IMR-90 (cell line): ENCODE data around the gene RNF175. TPM values are rescaled to one million over a fixed set of nuclear protein-coding genes. Genes with fewer than 3 reads are reported as not detected.

Source experiments
- ATAC-seq: fragments of 200-7000 bp; cut with Tn5 transposase; 2 replicates; pipeline ENCODE4 v1.9.1; 2020; ENCODE audit warnings: low read depth, mild to moderate bottlenecking, moderate library complexity
- BruUV-seq: library from RNA; stranded (reverse); fragments of 400-500 nt; replicated peaks from 2 replicates; lab custom pipeline; 2021; lab: Mats Ljungman, UMichigan
- CTCF ChIA-PET: fragments of 300-600 bp; formaldehyde crosslinking; extraction: SDS; loops from one replicate; lab custom pipeline; 2021; ENCODE audit warnings: antibody characterized with exemption; lab: Yijun Ruan, JAX
- POLR2A ChIA-PET: fragments of 300-600 bp; sonication (Branson Sonifier 250); formaldehyde crosslinking; loops from one replicate; lab custom pipeline; 2022; ENCODE audit warnings: antibody characterized with exemption; ENCODE audit not compliant: unreplicated experiment; lab: Charles Lee
- DNase-seq: peaks from one replicate; pipeline ENCODE4 v3.0.0; 2013
- H2AFZ ChIP-seq: replicated peaks from 2 replicates; pipeline ENCODE3; 2013; ENCODE audit warnings: low read length, mild to moderate bottlenecking; ENCODE audit not compliant: poor library complexity
- H2AK5ac ChIP-seq: 2 replicates; pipeline ENCODE4 v1.6.1; 2013; ENCODE audit warnings: low read depth, low read length, inconsistent platforms
- H2AK9ac ChIP-seq: replicated peaks from 2 replicates; pipeline ENCODE3; 2013; ENCODE audit warnings: mild to moderate bottlenecking, low read depth, low read length, moderate library complexity; ENCODE audit not compliant: poor library complexity
- H2BK120ac ChIP-seq: 2 replicates; pipeline ENCODE4 v1.6.1; 2013; ENCODE audit warnings: low read depth, low read length, inconsistent platforms
- H2BK15ac ChIP-seq: 3 replicates; pipeline ENCODE4 v1.6.1; 2013; ENCODE audit warnings: low read depth, low read length, inconsistent platforms
- H2BK20ac ChIP-seq: 2 replicates; pipeline ENCODE4 v1.6.1; 2013; ENCODE audit warnings: low read depth, mild to moderate bottlenecking, inconsistent platforms, low read length, moderate library complexity
- H2BK5ac ChIP-seq: 2 replicates; pipeline ENCODE4 v1.6.1; 2013; ENCODE audit warnings: mild to moderate bottlenecking, low read depth, low read length, inconsistent platforms; ENCODE audit not compliant: poor library complexity, severe bottlenecking
- H3K14ac ChIP-seq: replicated peaks from 2 replicates; pipeline ENCODE4 v1.6.1; 2013; ENCODE audit warnings: low read depth, low read length, inconsistent platforms
- H3K18ac ChIP-seq: 2 replicates; pipeline ENCODE4 v1.6.1; 2013; ENCODE audit warnings: low read depth, low read length, control low read depth
- H3K23ac ChIP-seq: 2 replicates; pipeline ENCODE4 v1.6.1; 2013; ENCODE audit warnings: low read depth, low read length, inconsistent platforms
- H3K27ac ChIP-seq: 2 replicates; pipeline ENCODE4 v1.5.1; 2013; ENCODE audit warnings: mild to moderate bottlenecking, control low read depth, low read length; ENCODE audit not compliant: insufficient read depth
- H3K27me3 ChIP-seq: 2 replicates; pipeline ENCODE4 v1.6.1; 2013; ENCODE audit warnings: low read length; ENCODE audit not compliant: control insufficient read depth, insufficient read depth
- H3K36me3 ChIP-seq: 2 replicates; pipeline ENCODE4 v1.6.1; 2013; ENCODE audit warnings: low read length, mixed read lengths; ENCODE audit not compliant: control insufficient read depth, insufficient read depth
- H3K4ac ChIP-seq: 2 replicates; pipeline ENCODE4 v1.6.1; 2013; ENCODE audit warnings: low read depth, low read length, inconsistent platforms
- H3K4me1 ChIP-seq: 2 replicates; pipeline ENCODE4 v1.6.1; 2013; ENCODE audit warnings: low read length, mixed read lengths; ENCODE audit not compliant: control insufficient read depth, insufficient read depth
- H3K4me2 ChIP-seq: 2 replicates; pipeline ENCODE4 v1.6.1; 2013; ENCODE audit warnings: low read depth, mild to moderate bottlenecking, control low read depth, low read length, moderate library complexity
- H3K4me3 ChIP-seq: 2 replicates; pipeline ENCODE4 v1.5.1; 2013; ENCODE audit warnings: low read depth, mild to moderate bottlenecking, control low read depth, low read length, moderate library complexity; ENCODE audit not compliant: insufficient read depth
- H3K56ac ChIP-seq: 2 replicates; pipeline ENCODE4 v1.6.1; 2013; ENCODE audit warnings: low read length, inconsistent platforms; ENCODE audit not compliant: insufficient read depth; ENCODE audit errors: extremely low read depth
- H3K79me1 ChIP-seq, 2 experiments: 2 replicates each; pipeline ENCODE4 v1.6.1; 2013; ENCODE audit warnings: low read length in 2 of 2, inconsistent platforms in 1 of 2, low read depth in 1 of 2
- H3K9ac ChIP-seq: 2 replicates; pipeline ENCODE4 v1.6.1; 2013; ENCODE audit warnings: low read depth, low read length, control low read depth
- H3K9me1 ChIP-seq: 2 replicates; pipeline ENCODE4 v1.6.1; 2013; ENCODE audit warnings: low read length, inconsistent platforms; ENCODE audit not compliant: insufficient read depth
- H3K9me3 ChIP-seq: 2 replicates; pipeline ENCODE4 v1.6.1; 2013; ENCODE audit warnings: low read length; ENCODE audit not compliant: control insufficient read depth, insufficient read depth
- H4K20me1 ChIP-seq: 2 replicates; pipeline ENCODE4 v1.6.1; 2013; ENCODE audit warnings: low read length, inconsistent platforms; ENCODE audit not compliant: insufficient read depth
- H4K5ac ChIP-seq: 2 replicates; pipeline ENCODE4 v1.6.1; 2013; ENCODE audit warnings: mild to moderate bottlenecking, low read depth, low read length, control low read depth
- H4K8ac ChIP-seq, 2 experiments: 2 replicates each; pipeline ENCODE4 v1.6.1; 2013; ENCODE audit warnings: low read depth in 2 of 2, low read length in 2 of 2, control low read depth in 1 of 2, inconsistent platforms in 1 of 2
- H4K91ac ChIP-seq: 2 replicates; pipeline ENCODE4 v1.6.1; 2013; ENCODE audit warnings: low read depth, low read length, inconsistent platforms; ENCODE audit not compliant: insufficient read depth
- CHD1 ChIP-seq: IDR thresholded peaks from 2 replicates; pipeline ENCODE4 v1.6.1; 2012; ENCODE audit warnings: low read depth, low read length, improper control_type of control experiment
- ELK1 ChIP-seq: fragments of 150-350 bp; IDR thresholded peaks from 2 replicates; pipeline ENCODE4 v1.6.1; 2016; ENCODE audit warnings: low read depth, mild to moderate bottlenecking, low read length, moderate library complexity, borderline replicate concordance
- FOS ChIP-seq: fragments of 150-350 bp; IDR thresholded peaks from 2 replicates; pipeline ENCODE4 v1.6.1; 2016; ENCODE audit warnings: low read depth, low read length
- MAFK ChIP-seq: IDR thresholded peaks from 2 replicates; pipeline ENCODE4 v1.6.1; 2012; ENCODE audit warnings: low read depth, low read length, improper control_type of control experiment
- MXI1 ChIP-seq: IDR thresholded peaks from 2 replicates; pipeline ENCODE4 v1.6.1; 2012; ENCODE audit warnings: low read depth, mild to moderate bottlenecking, low read length, moderate library complexity, borderline replicate concordance
- NFE2L2 ChIP-seq: fragments of 150-350 bp; IDR thresholded peaks from 2 replicates; pipeline ENCODE4 v1.6.1; 2016; ENCODE audit warnings: low read depth, mild to moderate bottlenecking, low read length
- POLR2A ChIP-seq: IDR thresholded peaks from 2 replicates; pipeline ENCODE4 v1.6.1; 2012; ENCODE audit warnings: mild to moderate bottlenecking, low read depth, low read length
- RFX5 ChIP-seq: IDR thresholded peaks from 2 replicates; pipeline ENCODE4 v1.8.0; 2012; ENCODE audit warnings: low read depth, mild to moderate bottlenecking, low read length, moderate library complexity
- SMC3 ChIP-seq: fragments of 150-350 bp; IDR thresholded peaks from 2 replicates; pipeline ENCODE4 v1.6.1; 2016; ENCODE audit warnings: low read depth, mild to moderate bottlenecking, antibody characterized with exemption, low read length, moderate library complexity
- USF2 ChIP-seq: fragments of 150-350 bp; IDR thresholded peaks from 2 replicates; pipeline ENCODE4 v1.6.1; 2017; ENCODE audit warnings: mild to moderate bottlenecking, antibody characterized with exemption, low read length, low read depth
- WGBS, 2 experiments: methylation state at CpG; one replicate each; pipeline versions ENCODE4 v1.1.5 to v1.1.7; 2013; ENCODE audit warnings: missing lambda C conversion rate in 2 of 2; ENCODE audit not compliant: insufficient read length in 1 of 2; ENCODE audit errors: extremely low coverage in 2 of 2; 5-methylcytosine and 5-hydroxymethylcytosine counted together
- dilution Hi-C: fragments of 300-500 bp; cut with HindIII; formaldehyde crosslinking; loops from one replicate; pipeline ENCODE4 v1.14.3; 2018; ENCODE audit warnings: low sequenced_read_pairs; ENCODE audit not compliant: unreplicated experiment
- in situ Hi-C: fragments of 300-500 bp; cut with MboI; formaldehyde crosslinking; loops from 3 replicates; pipeline ENCODE4 v1.14.3; 2019; ENCODE audit warnings: low sequenced_read_pairs, inconsistent platforms, mixed read lengths
- intact Hi-C: fragments of 100-400 bp; cut with micrococcal nuclease; formaldehyde crosslinking; loops from 2 replicates; pipeline ENCODE4 v1.10.0; 2022
- polyA plus RNA-seq, 3 experiments: library from polyadenylated mRNA; depleted of rRNA; stranded (reverse); fragments of >200 nt; gene quantifications; 2 replicates each; pipeline ENCODE4 v1.2.3, GENCODE V29; 2012; ENCODE audit warnings: low replicate concordance in 1 of 3
- total RNA-seq: library from RNA; depleted of rRNA; stranded (reverse); fragments of >200 nt; gene quantifications from 2 replicates; pipeline ENCODE4 v1.2.3, GENCODE V29; 2012

Gene RNF175
- total and polyA plus RNA-seq, 2 of the 4 experiments (the other 2 are of a cell fraction) = not detected

GRCh38 chr4:153741541-153741940 lies 18.3 kb downstream of the RNF175 start:
- Histone ChIP-seq H2BK20ac (no peak overlapping the region), H3K23ac (no peak overlapping the region), H2BK120ac (no peak overlapping the region), H2AK5ac (no peak overlapping the region), H4K20me1 (no peaks in the 10 kb centered on the region), H4K91ac (no peak overlapping the region), H3K4me3 (no peak overlapping the region), H3K4me1 (no peaks in the 10 kb centered on the region), H4K8ac (no peak overlapping the region), H4K5ac (no peak overlapping the region), H3K27me3 (no peaks in the 10 kb centered on the region), H3K9me1 (no peaks in the 10 kb centered on the region), H3K14ac (no peak overlapping the region), H2AK9ac (no peak overlapping the region), H3K18ac (no peak overlapping the region), H3K36me3 (no peaks in the 10 kb centered on the region), H2AFZ (no peak overlapping the region), H3K27ac (no peak overlapping the region), H2BK5ac (no peak overlapping the region), H3K4ac (no peak overlapping the region), H3K79me1 (no peaks in the 10 kb centered on the region), H2BK15ac (no peak overlapping the region), H3K56ac (no peak overlapping the region), H3K9ac (no peak overlapping the region), H3K4me2 (no peak overlapping the region), H3K9me3 (no peaks in the 10 kb centered on the region)
- BruUV-seq = no TSS peak
- in situ Hi-C loops = no loop called here
- no CpG with 5 or more reads among the region's 2 CpGs for WGBS, 2 experiments
- ATAC-seq = no peak
- POLR2A ChIA-PET = no interaction called here
- CTCF ChIA-PET = interaction anchor here (0.6 to 1.5 kb wide), 2 partner anchors 8 to 10 kb away, joined by 3 to 4 read pairs; no protein-coding TSS in a partner anchor
- no peak for TF ChIP-seq MXI1
- TF ChIP-seq FOS = no peak
- no peak for TF ChIP-seq CHD1
- TF ChIP-seq MAFK = no peak
- no peak for TF ChIP-seq NFE2L2
- TF ChIP-seq SMC3 = no peak
- TF ChIP-seq POLR2A = no peak
- TF ChIP-seq ELK1 = no peak
- TF ChIP-seq USF2 = no peak
- no peak for TF ChIP-seq RFX5
- DNase-seq = no peak
- intact Hi-C loops = no loop called here
- dilution Hi-C loops = no loop called here
